CD4-positive, alpha-beta memory T cell (primary cell): ENCODE results near the gene SLC6A18. TPM values are rescaled to one million over a fixed set of nuclear protein-coding genes. Genes with fewer than 3 reads are reported as not detected.

Experiments
- CTCF ChIA-PET: fragments of 350-600 bp; sonication (Branson Sonifier 250); formaldehyde crosslinking; loops from one replicate; lab custom pipeline; 2021; ENCODE audit warnings: inconsistent platforms; ENCODE audit not compliant: partially characterized antibody; lab: Charles Lee
- POLR2A ChIA-PET: fragments of 350-600 bp; sonication (Branson Sonifier 250); formaldehyde crosslinking; loops from one replicate; lab custom pipeline; 2021; ENCODE audit not compliant: partially characterized antibody; lab: Charles Lee
- DNase-seq, 5 donors: peaks; one replicate each; pipeline versions ENCODE4 v3.0.0 to v3.0.0-alpha.2; 2020 to 2022; ENCODE audit warnings: mixed read lengths in 1 of 5
- H3K27ac ChIP-seq: one replicate; pipeline ENCODE4 v1.7.0; 2013; ENCODE audit warnings: low read depth, low read length
- H3K27me3 ChIP-seq: 2 replicates; pipeline ENCODE4 v1.7.0; 2013; ENCODE audit warnings: mild to moderate bottlenecking, low read length, moderate library complexity; ENCODE audit not compliant: insufficient read depth
- H3K36me3 ChIP-seq: 2 replicates; pipeline ENCODE4 v1.7.0; 2013; ENCODE audit warnings: mild to moderate bottlenecking, low read length, moderate library complexity; ENCODE audit not compliant: insufficient read depth
- H3K4me1 ChIP-seq: 2 replicates; pipeline ENCODE4 v1.7.0; 2013; ENCODE audit warnings: mild to moderate bottlenecking, low read length, moderate library complexity; ENCODE audit not compliant: insufficient read depth
- H3K4me3 ChIP-seq, 2 donors: one replicate each; pipeline ENCODE4 v1.7.0; 2013; ENCODE audit warnings: low read length in 2 of 2, mild to moderate bottlenecking in 1 of 2
- H3K9me3 ChIP-seq, 2 donors: one replicate each; pipeline ENCODE4 v1.7.0; 2013; ENCODE audit warnings: low read length in 2 of 2, control low read depth in 1 of 2; ENCODE audit not compliant: control insufficient read depth in 1 of 2
- H3K27ac Mint-ChIP-seq, 7 donors: one replicate each; pipeline ENCODE4 v1.8.0; 2020 to 2021; ENCODE audit warnings: mixed read lengths in 7 of 7, mild to moderate bottlenecking in 6 of 7, inconsistent platforms in 3 of 7, moderate library complexity in 3 of 7
- H3K27me3 Mint-ChIP-seq, 2 donors: one replicate each; pipeline ENCODE4 v1.8.0; 2020 to 2021; ENCODE audit warnings: mixed read lengths in 2 of 2
- H3K36me3 Mint-ChIP-seq, 2 donors: one replicate each; pipeline ENCODE4 v1.8.0; 2020 to 2021; ENCODE audit warnings: mixed read lengths in 2 of 2, inconsistent platforms in 1 of 2, mild to moderate bottlenecking in 1 of 2
- H3K4me1 Mint-ChIP-seq, 4 donors: one replicate each; pipeline ENCODE4 v1.8.0; 2020 to 2021; ENCODE audit warnings: mixed read lengths in 4 of 4, mild to moderate bottlenecking in 1 of 4
- H3K4me3 Mint-ChIP-seq, 8 donors: one replicate each; pipeline ENCODE4 v1.8.0; 2020 to 2021; ENCODE audit warnings: mixed read lengths in 8 of 8, mild to moderate bottlenecking in 7 of 8, moderate library complexity in 6 of 8, inconsistent platforms in 3 of 8
- H3K9me3 Mint-ChIP-seq, 8 donors: one replicate each; pipeline ENCODE4 v1.8.0; 2020 to 2021; ENCODE audit warnings: mixed read lengths in 8 of 8, mild to moderate bottlenecking in 5 of 8, inconsistent platforms in 3 of 8, moderate library complexity in 1 of 8
- intact Hi-C: fragments of 100-400 bp; cut with micrococcal nuclease; formaldehyde crosslinking; loops from one replicate; pipeline ENCODE4 v1.15.1; 2023
- polyA plus RNA-seq, 2 donors: library from polyadenylated mRNA; unstranded; fragments of 300-500 nt; fragmentation: Illumina TruSeq; gene quantifications; one replicate each; pipeline ENCODE4 v1.2.3, GENCODE V29; 2021
- total RNA-seq, 2 experiments: library from RNA; stranded (reverse); gene quantifications; one replicate each; pipeline ENCODE4 v1.2.3, GENCODE V29; 2021

The SLC6A18 gene
- total and polyA plus RNA-seq, 4 experiments from 2014 or later: not detected

GRCh38 chr5:1209896-1210776 is 15.0 kb upstream of the SLC6A18 start:
- Histone ChIP-seq H3K9me3 (no peaks in the 10 kb centered on the region), H3K4me3 (no peak overlapping the region), H3K27ac (no peak overlapping the region), H3K36me3 (no peaks in the 10 kb centered on the region), H3K4me1 (no peaks in the 10 kb centered on the region), H3K27me3 (no peaks in the 10 kb centered on the region)
- no peak overlapping the region for H3K4me3 Mint-ChIP-seq
- no peaks in the 10 kb centered on the region for H3K36me3 Mint-ChIP-seq
- no peak for DNase-seq
- ChIA-PET POLR2A (no interaction called here), CTCF (no interaction called here)
- no peak overlapping the region for H3K27ac Mint-ChIP-seq
- H3K4me1 Mint-ChIP-seq: no peaks in the 10 kb centered on the region
- no peaks in the 10 kb centered on the region for H3K9me3 Mint-ChIP-seq
- intact Hi-C loops: no loop called here
- no peaks in the 10 kb centered on the region for H3K27me3 Mint-ChIP-seq

- POLR2A ChIA-PET: no interaction called here
- peaks cover 0 to 3% (median 0%) of the 10 kb centered on the region in 8 donors for H3K9me3 Mint-ChIP-seq
- CTCF ChIA-PET: no interaction called here
These were observed 14.3 kb upstream of the SLC6A18 start for GRCh38 chr5:1210832-1211251.

GRCh38 chr5:1211701-1212100 is 13.5 kb upstream of the SLC6A18 start:
- no peak overlapping the region for H3K27ac Mint-ChIP-seq
- H3K36me3 Mint-ChIP-seq: no peaks in the 10 kb centered on the region
- Histone ChIP-seq H3K27me3 (no peaks in the 10 kb centered on the region), H3K9me3 (no peaks in the 10 kb centered on the region), H3K27ac (no peak overlapping the region), H3K36me3 (no peaks in the 10 kb centered on the region), H3K4me1 (no peaks in the 10 kb centered on the region), H3K4me3 (no peak overlapping the region)
- ChIA-PET CTCF (no interaction called here), POLR2A (no interaction called here)
- peaks cover 0 to 3% (median 0%) of the 10 kb centered on the region in 8 donors for H3K9me3 Mint-ChIP-seq
- intact Hi-C loops: no loop called here
- DNase-seq: no peak
- H3K4me1 Mint-ChIP-seq: no peaks in the 10 kb centered on the region
- no peak overlapping the region for H3K4me3 Mint-ChIP-seq
- no peaks in the 10 kb centered on the region for H3K27me3 Mint-ChIP-seq

More at GRCh38 chr5:1210832-1211251, 14.3 kb upstream of the SLC6A18 start:
- intact Hi-C loops: no loop called here
- H3K27me3 ChIP-seq: no peaks in the 10 kb centered on the region
- Mint-ChIP-seq H3K27me3 (no peaks in the 10 kb centered on the region), H3K4me1 (no peaks in the 10 kb centered on the region), H3K4me3 (no peak overlapping the region), H3K27ac (no peak overlapping the region), H3K36me3 (no peaks in the 10 kb centered on the region)
- H3K36me3 ChIP-seq: no peaks in the 10 kb centered on the region
- H3K9me3 ChIP-seq: no peaks in the 10 kb centered on the region
- H3K4me3 ChIP-seq: no peak overlapping the region
- no peak overlapping the region for H3K27ac ChIP-seq
- H3K4me1 ChIP-seq: no peaks in the 10 kb centered on the region
- DNase-seq: no peak

- no peaks in the 10 kb centered on the region for H3K36me3 ChIP-seq
- Mint-ChIP-seq H3K36me3 (no peaks in the 10 kb centered on the region), H3K27me3 (no peaks in the 10 kb centered on the region), H3K9me3 (peaks cover 0 to 3% (median 0%) of the 10 kb centered on the region in 8 donors), H3K27ac (no peak overlapping the region), H3K4me3 (no peak overlapping the region), H3K4me1 (no peaks in the 10 kb centered on the region)
- no peaks in the 10 kb centered on the region for H3K9me3 ChIP-seq
- no peaks in the 10 kb centered on the region for H3K27me3 ChIP-seq
- H3K4me3 ChIP-seq: no peak overlapping the region
- DNase-seq: no peak
- intact Hi-C loops: no loop called here
- no peak overlapping the region for H3K27ac ChIP-seq
- ChIA-PET POLR2A (no interaction called here), CTCF (no interaction called here)
- no peaks in the 10 kb centered on the region for H3K4me1 ChIP-seq
These were observed 12.9 kb upstream of the SLC6A18 start for GRCh38 chr5:1212271-1212670.

DNA sequence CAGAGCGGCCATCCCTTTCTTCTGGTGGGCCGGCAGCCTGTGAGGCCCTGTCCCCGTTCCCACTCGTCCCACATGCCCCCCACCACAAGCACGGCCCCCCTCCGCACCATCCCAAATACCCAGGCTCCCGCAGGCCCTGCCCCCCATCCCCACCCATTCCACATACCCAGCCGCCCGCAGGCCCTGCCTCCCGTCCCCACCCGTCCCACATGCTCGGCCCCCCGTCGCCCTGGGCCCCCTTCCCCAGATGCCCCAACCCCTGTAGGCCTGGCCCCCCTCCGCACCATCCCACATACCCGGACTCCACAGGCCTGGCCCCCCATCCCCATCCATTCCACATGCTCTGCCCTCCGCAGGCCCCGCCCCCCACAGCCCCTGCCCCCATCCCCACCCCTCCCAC is 12.3 kb upstream of the SLC6A18 start:
- ChIA-PET POLR2A (no interaction called here), CTCF (no interaction called here)
- Histone ChIP-seq H3K36me3 (no peaks in the 10 kb centered on the region), H3K27me3 (no peaks in the 10 kb centered on the region), H3K27ac (no peak overlapping the region), H3K4me1 (no peaks in the 10 kb centered on the region), H3K9me3 (no peaks in the 10 kb centered on the region), H3K4me3 (no peak overlapping the region)
- Mint-ChIP-seq H3K4me3 (no peak overlapping the region), H3K4me1 (no peaks in the 10 kb centered on the region), H3K9me3 (peaks cover 0 to 3% (median 0%) of the 10 kb centered on the region in 8 donors), H3K27ac (no peak overlapping the region), H3K27me3 (no peaks in the 10 kb centered on the region), H3K36me3 (no peaks in the 10 kb centered on the region)
- DNase-seq: peak in 1 of 5 donors; percentile 26
- intact Hi-C loops: no loop called here

- Histone ChIP-seq H3K9me3 (no peaks in the 10 kb centered on the region), H3K27ac (no peak overlapping the region), H3K27me3 (no peaks in the 10 kb centered on the region), H3K4me1 (no peaks in the 10 kb centered on the region), H3K4me3 (no peak overlapping the region), H3K36me3 (no peaks in the 10 kb centered on the region)
- POLR2A ChIA-PET: no interaction called here
- intact Hi-C loops: no loop called here
- H3K4me3 Mint-ChIP-seq: no peak overlapping the region
- peaks cover 0 to 3% (median 0%) of the 10 kb centered on the region in 8 donors for H3K9me3 Mint-ChIP-seq
- CTCF ChIA-PET: interaction anchor here (1.6 kb wide), 1 partner anchor 45 kb away, joined by 4 read pairs; no protein-coding TSS in a partner anchor
- H3K27ac Mint-ChIP-seq: no peak overlapping the region
- no peak for DNase-seq
- no peaks in the 10 kb centered on the region for H3K36me3 Mint-ChIP-seq
- H3K4me1 Mint-ChIP-seq: no peaks in the 10 kb centered on the region
- no peaks in the 10 kb centered on the region for H3K27me3 Mint-ChIP-seq
These were observed 11.5 kb upstream of the SLC6A18 start for GRCh38 chr5:1213508-1214162.

DNA sequence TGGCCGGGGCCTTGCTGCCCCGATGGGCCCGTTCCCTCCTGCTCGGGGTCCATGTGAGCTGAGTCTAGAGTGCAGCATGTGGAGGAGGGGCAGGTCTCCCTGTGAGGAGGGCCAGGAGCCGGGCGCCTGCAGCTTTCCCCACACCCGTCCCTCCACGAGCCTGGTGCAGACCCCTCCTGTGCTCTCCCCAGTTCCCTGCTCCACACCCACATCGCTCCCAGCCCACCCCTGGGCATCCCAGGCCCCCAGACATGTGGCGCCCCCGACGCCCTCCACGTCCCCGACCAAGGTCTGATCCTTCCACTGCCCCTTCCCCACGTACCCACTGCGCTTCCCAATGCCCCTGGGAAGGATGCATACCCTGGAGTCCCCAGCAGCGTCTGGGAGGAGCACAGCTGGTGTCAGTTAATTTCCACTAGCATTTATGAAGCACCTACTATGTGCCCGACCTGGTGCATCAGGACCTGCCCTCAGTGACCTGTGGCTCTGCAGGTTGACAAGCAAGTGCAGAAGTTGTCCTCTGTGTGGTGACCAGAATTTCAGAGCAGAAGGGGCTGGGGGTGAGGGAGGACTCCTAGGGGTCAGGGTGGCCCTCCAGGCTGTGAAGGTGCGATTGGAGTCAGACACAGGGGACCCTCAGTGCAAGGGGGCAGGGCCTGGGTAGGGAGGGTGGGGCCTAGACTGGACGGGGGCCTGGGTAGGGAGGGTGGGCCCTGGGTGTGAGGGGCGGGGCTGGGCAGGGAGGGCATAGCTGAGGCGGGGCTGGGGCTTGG is 10.8 kb upstream of the SLC6A18 start:
- no peaks in the 10 kb centered on the region for H3K4me1 ChIP-seq
- no peaks in the 10 kb centered on the region for H3K9me3 ChIP-seq
- H3K4me3 ChIP-seq: no peak overlapping the region
- no peaks in the 10 kb centered on the region for H3K36me3 Mint-ChIP-seq
- intact Hi-C loops: no loop called here
- peaks cover 0 to 3% (median 0%) of the 10 kb centered on the region in 8 donors for H3K9me3 Mint-ChIP-seq
- CTCF ChIA-PET: interaction anchor here (1.6 kb wide), 1 partner anchor 46 kb away, joined by 4 read pairs; no protein-coding TSS in a partner anchor
- no peaks in the 10 kb centered on the region for H3K27me3 Mint-ChIP-seq
- no peak overlapping the region for H3K27ac Mint-ChIP-seq
- H3K27me3 ChIP-seq: no peaks in the 10 kb centered on the region
- no peak for DNase-seq
- H3K36me3 ChIP-seq: no peaks in the 10 kb centered on the region
- H3K4me3 Mint-ChIP-seq: no peak overlapping the region
- POLR2A ChIA-PET: no interaction called here
- no peaks in the 10 kb centered on the region for H3K4me1 Mint-ChIP-seq
- no peak overlapping the region for H3K27ac ChIP-seq
